ENCODE data around the gene MUC21. TPM values are rescaled to one million over a fixed set of nuclear protein-coding genes. Genes with fewer than 3 reads are reported as not detected.

Gene MUC21
- total RNA-seq, 2 experiments from 2014 or later: not detected

DNA sequence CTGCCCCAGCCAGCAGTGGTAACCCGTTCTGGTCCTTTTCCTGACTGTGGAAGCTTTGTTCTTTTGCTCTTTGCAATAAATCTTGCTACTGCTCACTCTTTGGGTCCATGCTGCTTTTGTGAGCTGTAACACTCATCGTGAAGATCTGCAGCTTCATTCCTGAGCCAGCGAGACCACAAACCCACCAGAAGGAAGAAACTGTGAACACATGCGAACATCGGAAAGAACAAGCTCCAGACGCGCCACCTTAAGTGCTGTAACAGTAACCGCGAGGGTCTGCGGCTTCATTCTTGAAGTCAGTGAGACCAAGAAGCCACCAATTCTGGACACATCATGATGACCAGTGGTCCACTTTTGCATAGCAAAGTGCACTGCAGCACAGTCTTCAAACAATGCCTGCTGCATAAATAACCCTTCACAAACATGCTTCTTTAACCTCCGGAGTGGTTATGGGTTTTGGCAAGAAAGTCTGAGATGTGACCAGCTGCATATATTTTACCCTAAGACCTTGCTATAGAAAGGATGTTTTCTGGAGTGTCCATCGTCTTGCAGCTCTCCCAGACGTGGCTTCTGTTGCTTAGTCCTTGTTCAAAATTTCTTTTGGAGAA, 17.9 kb downstream of the MUC21 start:
- intact Hi-C loops (cut with micrococcal nuclease): no loop called here
- no peak overlapping the region for H3K4me3 Mint-ChIP-seq
- POLR2A ChIA-PET: no interaction called here
- H3K36me3 Mint-ChIP-seq (ENCODE audit: low read depth): no peaks in the 10 kb centered on the region
- TF ChIP-seq, protein P1, sequence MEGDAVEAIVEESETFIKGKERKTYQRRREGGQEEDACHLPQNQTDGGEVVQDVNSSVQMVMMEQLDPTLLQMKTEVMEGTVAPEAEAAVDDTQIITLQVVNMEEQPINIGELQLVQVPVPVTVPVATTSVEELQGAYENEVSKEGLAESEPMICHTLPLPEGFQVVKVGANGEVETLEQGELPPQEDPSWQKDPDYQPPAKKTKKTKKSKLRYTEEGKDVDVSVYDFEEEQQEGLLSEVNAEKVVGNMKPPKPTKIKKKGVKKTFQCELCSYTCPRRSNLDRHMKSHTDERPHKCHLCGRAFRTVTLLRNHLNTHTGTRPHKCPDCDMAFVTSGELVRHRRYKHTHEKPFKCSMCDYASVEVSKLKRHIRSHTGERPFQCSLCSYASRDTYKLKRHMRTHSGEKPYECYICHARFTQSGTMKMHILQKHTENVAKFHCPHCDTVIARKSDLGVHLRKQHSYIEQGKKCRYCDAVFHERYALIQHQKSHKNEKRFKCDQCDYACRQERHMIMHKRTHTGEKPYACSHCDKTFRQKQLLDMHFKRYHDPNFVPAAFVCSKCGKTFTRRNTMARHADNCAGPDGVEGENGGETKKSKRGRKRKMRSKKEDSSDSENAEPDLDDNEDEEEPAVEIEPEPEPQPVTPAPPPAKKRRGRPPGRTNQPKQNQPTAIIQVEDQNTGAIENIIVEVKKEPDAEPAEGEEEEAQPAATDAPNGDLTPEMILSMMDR (IDR thresholded peaks at IDR 0.05): no peak
- H3K27me3 Mint-ChIP-seq: peaks cover 4% of the 10 kb centered on the region
- DNase-seq: no peak
- H3K4me1 Mint-ChIP-seq (ENCODE audit: low read depth): peaks cover 8% of the 10 kb centered on the region
- no peak for ATAC-seq
- H3K27ac Mint-ChIP-seq: no peak overlapping the region
- no peaks in the 10 kb centered on the region for H3K9me3 Mint-ChIP-seq
- CTCF ChIA-PET: interaction anchor here (1.0 kb wide), 1 partner anchor 10 kb away, joined by 3 read pairs; no protein-coding TSS in a partner anchor

DNA sequence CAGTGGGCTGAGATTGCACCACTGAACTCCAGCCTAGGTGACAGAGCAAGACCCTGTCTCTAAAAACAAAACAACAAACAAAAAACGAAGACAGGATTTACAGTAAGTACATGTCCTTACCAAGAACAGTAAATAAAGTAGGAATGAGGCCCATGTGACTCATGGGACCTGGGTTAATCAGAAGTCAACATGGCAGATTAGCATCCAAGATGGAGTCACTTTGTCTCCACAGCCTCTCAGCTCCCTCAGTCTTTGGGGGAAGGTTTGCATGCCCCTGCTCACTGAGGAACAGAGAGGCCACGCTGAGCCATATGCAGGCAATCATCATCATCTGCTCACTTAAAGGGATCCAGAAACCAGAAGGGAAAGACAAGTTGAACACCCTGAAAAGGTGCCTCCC, 19.0 kb downstream of the MUC21 start:
- Mint-ChIP-seq H3K27ac (no peak overlapping the region), H3K27me3 (peaks cover 7% of the 10 kb centered on the region), H3K36me3 (ENCODE audit: low read depth) (no peaks in the 10 kb centered on the region), H3K9me3 (no peaks in the 10 kb centered on the region), H3K4me1 (ENCODE audit: low read depth) (peaks cover 8% of the 10 kb centered on the region), H3K4me3 (no peak overlapping the region)
- TF ChIP-seq, protein P1 (IDR thresholded peaks at IDR 0.05): no peak
- no peak for ATAC-seq
- POLR2A ChIA-PET: no interaction called here
- intact Hi-C loops (cut with micrococcal nuclease): no loop called here
- CTCF ChIA-PET: interaction anchor here (1.0 to 2.6 kb wide), 2 partner anchors 85 to 87 kb away, joined by 3 to 7 read pairs; no protein-coding TSS in a partner anchor
- DNase-seq: no peak

DNA sequence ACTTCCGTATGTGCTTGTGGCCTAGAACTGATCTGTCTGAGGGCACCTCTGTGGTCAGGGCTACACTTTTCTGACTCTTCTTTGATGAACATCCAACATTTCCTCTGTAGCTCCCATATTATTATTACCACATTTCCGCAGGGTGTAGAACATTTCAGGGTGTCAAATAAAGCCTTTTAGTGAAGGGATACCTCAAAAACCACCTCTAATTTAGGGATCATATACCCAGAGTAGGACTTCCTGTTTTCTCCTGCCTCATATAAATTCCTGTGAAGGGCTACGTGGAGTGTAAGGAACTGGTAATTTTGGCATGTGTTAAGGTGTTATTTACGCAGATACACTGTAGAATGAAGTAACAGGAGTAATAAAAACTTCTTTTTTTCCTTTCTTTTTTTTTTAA, 21.3 kb downstream of the MUC21 start:
- CTCF ChIA-PET: interaction anchor here (1.5 to 2.6 kb wide), 2 partner anchors 82 kb away, joined by 4 to 7 read pairs; no protein-coding TSS in a partner anchor
- no peaks in the 10 kb centered on the region for H3K9me3 Mint-ChIP-seq
- ATAC-seq (no peak), DNase-seq (no peak)
- H3K27ac Mint-ChIP-seq: no peak overlapping the region
- no peak overlapping the region for H3K4me3 Mint-ChIP-seq
- H3K4me1 Mint-ChIP-seq (ENCODE audit: low read depth): peaks cover 8% of the 10 kb centered on the region
- peaks cover 15% of the 10 kb centered on the region for H3K27me3 Mint-ChIP-seq
- no peaks in the 10 kb centered on the region for H3K36me3 Mint-ChIP-seq (ENCODE audit: low read depth)
- POLR2A ChIA-PET: no interaction called here
- TF ChIP-seq, protein P1 (IDR thresholded peaks at IDR 0.05): no peak
- intact Hi-C loops (cut with micrococcal nuclease): no loop called here

DNA sequence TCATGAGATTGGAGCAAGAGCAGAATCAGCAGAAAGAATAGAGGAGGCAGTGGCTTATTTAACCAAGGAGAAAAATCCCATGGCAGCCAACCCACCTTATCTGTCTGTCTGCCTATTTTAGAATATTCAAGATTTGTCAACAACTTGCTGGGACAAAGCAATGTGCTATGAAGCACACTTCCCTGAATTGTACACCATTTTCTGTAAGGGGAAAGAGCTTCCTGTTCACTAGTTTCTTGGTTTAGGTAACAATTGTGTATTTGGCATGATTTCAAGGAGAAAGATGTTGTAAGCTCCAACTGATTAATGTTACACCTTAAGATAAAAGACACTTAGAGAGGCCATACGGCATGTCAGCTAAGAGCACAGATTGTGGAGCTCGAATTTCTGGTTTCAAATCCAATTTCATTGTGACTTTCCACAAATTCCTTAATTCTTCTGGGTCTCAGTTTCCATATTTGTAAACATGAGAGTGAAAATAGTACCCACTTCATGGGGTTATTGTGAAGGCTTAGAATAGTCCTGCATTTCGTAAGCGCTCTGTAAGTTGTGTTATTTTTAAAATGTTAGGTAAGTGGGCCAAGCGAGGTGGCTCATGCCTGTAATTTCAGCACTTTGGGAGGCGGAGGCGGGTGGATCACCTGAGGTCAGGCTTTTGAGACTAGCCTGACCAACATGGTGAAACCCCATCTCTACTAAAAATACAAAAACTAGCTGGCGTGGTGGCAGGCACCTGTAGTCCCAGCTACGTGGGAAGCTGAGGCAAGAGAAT, 21.9 kb downstream of the MUC21 start:
- TF ChIP-seq, protein P1 (IDR thresholded peaks at IDR 0.05): no peak
- Mint-ChIP-seq H3K9me3 (no peaks in the 10 kb centered on the region), H3K27ac (no peak overlapping the region), H3K4me3 (no peak overlapping the region), H3K27me3 (peaks cover 20% of the 10 kb centered on the region), H3K36me3 (ENCODE audit: low read depth) (no peaks in the 10 kb centered on the region), H3K4me1 (ENCODE audit: low read depth) (peaks cover 10% of the 10 kb centered on the region)
- ChIA-PET POLR2A (no interaction called here), CTCF (interaction anchor here (1.5 kb wide), 1 partner anchor 82 kb away, joined by 4 read pairs; no protein-coding TSS in a partner anchor)
- DNase-seq (no peak), ATAC-seq (no peak)
- intact Hi-C loops (cut with micrococcal nuclease): no loop called here

DNA sequence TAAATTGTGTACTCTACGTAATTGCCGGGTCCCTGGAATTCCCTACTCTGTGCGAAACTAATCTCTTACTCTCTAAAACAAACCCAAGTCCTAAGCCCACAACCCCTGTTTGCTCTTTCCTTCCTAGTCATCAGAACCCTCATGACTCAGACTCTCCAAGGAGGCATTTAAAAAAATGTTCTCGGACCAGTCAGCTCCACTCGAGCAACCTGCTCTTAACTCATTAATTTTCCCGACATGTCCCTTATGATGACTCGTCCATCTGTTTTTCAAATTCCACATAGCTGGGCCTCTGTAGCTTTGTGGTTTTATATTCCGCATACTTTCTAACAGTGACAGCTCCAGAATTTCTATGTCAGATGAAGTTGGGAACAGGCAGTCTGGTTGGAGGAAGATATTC, 24.2 kb downstream of the MUC21 start:
- CTCF ChIA-PET: interaction anchor here (1.0 kb wide), 1 partner anchor 8 kb away, joined by 3 read pairs; no protein-coding TSS in a partner anchor
- peaks cover 24% of the 10 kb centered on the region for H3K27me3 Mint-ChIP-seq
- no peak for DNase-seq
- no peaks in the 10 kb centered on the region for H3K9me3 Mint-ChIP-seq
- TF ChIP-seq, protein P1 (IDR thresholded peaks at IDR 0.05): no peak
- no peaks in the 10 kb centered on the region for H3K36me3 Mint-ChIP-seq (ENCODE audit: low read depth)
- intact Hi-C loops (cut with micrococcal nuclease): no loop called here
- peaks cover 14% of the 10 kb centered on the region for H3K4me1 Mint-ChIP-seq (ENCODE audit: low read depth)
- H3K4me3 Mint-ChIP-seq: no peak overlapping the region
- POLR2A ChIA-PET: no interaction called here
- no peak for ATAC-seq
- H3K27ac Mint-ChIP-seq: no peak overlapping the region
